NB4 (cell line): ENCODE data around the gene SDR42E2.
A peak's percentile ranks its signal among the peaks of the same experiment; 100 is the strongest.

Source experiments
- POLR2A ChIP-seq: IDR thresholded peaks from 2 replicates; pipeline ENCODE4 v1.6.1; 2011; ENCODE audit warnings: mild to moderate bottlenecking; ENCODE audit not compliant: insufficient read length; ENCODE audit errors: extremely low read depth
- TF ChIP-seq, protein P1 (sequence below): IDR thresholded peaks from one replicate; pipeline ENCODE4 v1.5.1; 2012; ENCODE audit warnings: low read depth, low read length

DNA sequence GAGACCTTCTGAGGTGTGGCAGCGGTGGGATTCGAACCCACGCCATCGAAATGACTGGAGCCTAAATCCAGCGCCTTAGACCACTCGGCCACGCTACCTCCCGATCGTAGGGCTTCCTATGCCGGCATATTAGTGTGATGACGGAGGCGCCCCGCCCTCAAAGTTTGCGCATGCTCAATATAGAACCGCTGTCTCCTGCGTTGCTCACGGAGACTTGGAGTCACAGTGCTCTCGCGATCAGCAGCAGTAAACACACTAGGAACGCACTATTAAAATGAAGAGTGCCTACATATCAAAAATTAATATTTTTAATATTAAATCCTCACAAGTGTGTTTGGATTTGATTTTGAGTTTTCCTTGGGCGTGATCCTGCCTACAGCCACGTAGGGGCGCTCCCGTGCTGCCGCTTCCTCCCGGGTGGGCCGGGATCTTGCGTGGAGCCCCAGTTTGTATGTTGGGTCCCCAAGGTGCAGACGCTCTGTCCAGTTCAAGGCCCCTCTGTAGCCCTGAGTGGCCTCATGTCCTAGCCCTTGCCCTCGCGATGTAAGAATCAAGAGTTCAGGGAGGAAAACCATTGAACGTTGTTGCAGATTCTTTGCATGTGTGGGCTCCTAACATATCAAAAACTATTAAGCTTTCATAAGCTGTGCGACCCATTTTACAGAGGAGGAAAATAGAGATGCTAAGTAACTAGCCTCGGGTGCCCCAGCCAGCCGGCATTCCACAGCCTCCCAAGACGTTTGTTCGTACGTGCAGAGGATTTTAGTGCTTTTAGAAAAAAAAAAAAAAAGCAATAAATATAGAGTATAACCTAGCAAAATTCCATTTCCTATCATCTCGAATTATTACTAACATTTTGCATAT, 33.6 kb downstream of the SDR42E2 start:
- TF ChIP-seq, protein P1, sequence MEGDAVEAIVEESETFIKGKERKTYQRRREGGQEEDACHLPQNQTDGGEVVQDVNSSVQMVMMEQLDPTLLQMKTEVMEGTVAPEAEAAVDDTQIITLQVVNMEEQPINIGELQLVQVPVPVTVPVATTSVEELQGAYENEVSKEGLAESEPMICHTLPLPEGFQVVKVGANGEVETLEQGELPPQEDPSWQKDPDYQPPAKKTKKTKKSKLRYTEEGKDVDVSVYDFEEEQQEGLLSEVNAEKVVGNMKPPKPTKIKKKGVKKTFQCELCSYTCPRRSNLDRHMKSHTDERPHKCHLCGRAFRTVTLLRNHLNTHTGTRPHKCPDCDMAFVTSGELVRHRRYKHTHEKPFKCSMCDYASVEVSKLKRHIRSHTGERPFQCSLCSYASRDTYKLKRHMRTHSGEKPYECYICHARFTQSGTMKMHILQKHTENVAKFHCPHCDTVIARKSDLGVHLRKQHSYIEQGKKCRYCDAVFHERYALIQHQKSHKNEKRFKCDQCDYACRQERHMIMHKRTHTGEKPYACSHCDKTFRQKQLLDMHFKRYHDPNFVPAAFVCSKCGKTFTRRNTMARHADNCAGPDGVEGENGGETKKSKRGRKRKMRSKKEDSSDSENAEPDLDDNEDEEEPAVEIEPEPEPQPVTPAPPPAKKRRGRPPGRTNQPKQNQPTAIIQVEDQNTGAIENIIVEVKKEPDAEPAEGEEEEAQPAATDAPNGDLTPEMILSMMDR, result peak; percentile 85
- no peak for TF ChIP-seq POLR2A
